HEK293T (cell line): ENCODE measurements around the gene COP1.

ENCODE experiments used
- CTCF ChIA-PET: fragments of 350-600 bp; formaldehyde crosslinking; extraction: SDS; loops from one replicate; lab custom pipeline; 2021; ENCODE audit warnings: antibody characterized with exemption, inconsistent platforms; lab: Yijun Ruan, JAX
- POLR2A ChIA-PET: fragments of 350-600 bp; formaldehyde crosslinking; extraction: SDS; loops from one replicate; lab custom pipeline; 2020; ENCODE audit warnings: antibody characterized with exemption, inconsistent platforms; lab: Yijun Ruan, JAX
- DNase-seq: peaks from one replicate; pipeline ENCODE4 v3.0.0; 2012; ENCODE audit warnings: mixed read lengths; ENCODE audit errors: extremely low spot score
- ARNT ChIP-seq: fragments of 450-650 bp; IDR thresholded peaks from 2 replicates; pipeline ENCODE4 v1.6.1; 2017; ENCODE audit warnings: mild to moderate bottlenecking
- BHLHE40 ChIP-seq: fragments of 450-650 bp; IDR thresholded peaks from 2 replicates; pipeline ENCODE4 v1.6.1; 2016; ENCODE audit warnings: mild to moderate bottlenecking, moderate library complexity, borderline replicate concordance
- CTBP1 ChIP-seq: fragments of 450-650 bp; IDR thresholded peaks from 2 replicates; pipeline ENCODE4 v1.6.1; 2016; ENCODE audit warnings: borderline replicate concordance
- ELF4 ChIP-seq: fragments of 450-650 bp; IDR thresholded peaks from 2 replicates; pipeline ENCODE4 v1.6.1; 2017; ENCODE audit warnings: antibody characterized with exemption
- FOXA1 ChIP-seq: fragments of 450-650 bp; IDR thresholded peaks from 2 replicates; pipeline ENCODE4 v1.6.1; 2016; ENCODE audit warnings: mild to moderate bottlenecking
- FOXK2 ChIP-seq: fragments of 450-650 bp; IDR thresholded peaks from 2 replicates; pipeline ENCODE4 v1.6.1; 2016; ENCODE audit warnings: mild to moderate bottlenecking
- FOXM1 ChIP-seq: fragments of 450-650 bp; IDR thresholded peaks from 2 replicates; pipeline ENCODE4 v1.6.1; 2017; ENCODE audit warnings: mild to moderate bottlenecking, borderline replicate concordance
- HDGF ChIP-seq: fragments of 450-650 bp; IDR thresholded peaks from 2 replicates; pipeline ENCODE4 v1.6.1; 2017; ENCODE audit warnings: antibody characterized with exemption, borderline replicate concordance
- L3MBTL2 ChIP-seq: fragments of 450-650 bp; conservative IDR thresholded peaks from 2 replicates; pipeline ENCODE4 v1.6.1; 2016; ENCODE audit warnings: mild to moderate bottlenecking
- LEF1 ChIP-seq: fragments of 450-650 bp; IDR thresholded peaks from 2 replicates; pipeline ENCODE4 v1.6.1; 2017; ENCODE audit warnings: mild to moderate bottlenecking, borderline replicate concordance
- NFRKB ChIP-seq: fragments of 450-650 bp; IDR thresholded peaks from 2 replicates; pipeline ENCODE4 v1.6.1; 2016; ENCODE audit warnings: mild to moderate bottlenecking, moderate library complexity
- SP1 ChIP-seq: fragments of 450-650 bp; IDR thresholded peaks from 2 replicates; pipeline ENCODE4 v1.6.1; 2017
- SUZ12 ChIP-seq: fragments of 450-650 bp; IDR thresholded peaks from 2 replicates; pipeline ENCODE4 v1.6.1; 2016; ENCODE audit warnings: mild to moderate bottlenecking
- TARDBP ChIP-seq: fragments of 450-650 bp; IDR thresholded peaks from 2 replicates; pipeline ENCODE4 v1.6.1; 2016
- ZNF384 ChIP-seq: fragments of 450-650 bp; IDR thresholded peaks from 2 replicates; pipeline ENCODE4 v1.6.1; 2016
- TF ChIP-seq, protein P1 (sequence below): fragments of 450-650 bp; IDR thresholded peaks from 2 replicates; pipeline ENCODE4 v1.6.1; 2016

COP1 gene

DNA sequence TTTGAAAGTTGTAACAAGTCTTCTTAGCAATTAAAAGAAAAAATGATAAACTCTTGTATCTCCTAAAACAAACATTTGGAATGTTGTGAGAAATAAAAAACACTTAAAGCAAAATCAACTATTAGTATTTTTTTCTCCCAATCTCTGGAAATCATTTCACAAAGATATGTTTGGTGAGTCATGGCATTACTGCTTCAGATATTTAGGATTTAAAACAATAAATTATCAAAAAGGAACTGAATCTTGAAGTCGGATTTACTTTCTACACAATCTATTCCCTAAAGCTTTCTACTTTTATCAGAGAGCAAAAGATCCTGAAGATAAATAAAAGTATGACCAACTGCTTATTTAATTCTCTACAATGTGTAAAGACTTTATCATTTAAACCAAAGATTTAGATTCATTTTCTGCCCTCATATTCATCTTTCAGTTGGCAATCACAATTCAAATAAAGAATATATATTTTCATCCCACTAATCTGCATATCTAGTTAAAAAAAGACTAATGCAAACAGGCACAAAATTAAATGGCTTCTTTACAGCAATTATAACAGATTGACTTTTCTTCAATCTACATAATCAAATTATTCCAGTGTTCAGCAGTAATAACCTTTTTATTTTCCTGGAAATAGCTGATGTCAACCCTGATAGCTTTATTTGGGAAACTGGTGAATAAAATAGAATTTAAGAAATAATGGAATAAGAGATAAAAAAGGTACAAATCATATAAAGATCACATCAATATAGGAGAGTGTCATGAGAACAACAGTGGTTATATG lies 230.0 kb downstream of the COP1 start:
- DNase-seq = no peak
- ChIA-PET CTCF (no interaction called here), POLR2A (no interaction called here)
- TF ChIP-seq FOXA1 (no peak), ELF4 (no peak), CTBP1 (no peak), FOXK2 (no peak), HDGF (no peak), ZNF384 (no peak), LEF1 (no peak), FOXM1 (no peak), BHLHE40 (no peak), ARNT (no peak), TARDBP (no peak), SUZ12 (no peak), SP1 (no peak), NFRKB (no peak), L3MBTL2 (no peak)
- TF ChIP-seq, protein P1, sequence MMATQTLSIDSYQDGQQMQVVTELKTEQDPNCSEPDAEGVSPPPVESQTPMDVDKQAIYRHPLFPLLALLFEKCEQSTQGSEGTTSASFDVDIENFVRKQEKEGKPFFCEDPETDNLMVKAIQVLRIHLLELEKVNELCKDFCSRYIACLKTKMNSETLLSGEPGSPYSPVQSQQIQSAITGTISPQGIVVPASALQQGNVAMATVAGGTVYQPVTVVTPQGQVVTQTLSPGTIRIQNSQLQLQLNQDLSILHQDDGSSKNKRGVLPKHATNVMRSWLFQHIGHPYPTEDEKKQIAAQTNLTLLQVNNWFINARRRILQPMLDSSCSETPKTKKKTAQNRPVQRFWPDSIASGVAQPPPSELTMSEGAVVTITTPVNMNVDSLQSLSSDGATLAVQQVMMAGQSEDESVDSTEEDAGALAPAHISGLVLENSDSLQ = no peak

DNA sequence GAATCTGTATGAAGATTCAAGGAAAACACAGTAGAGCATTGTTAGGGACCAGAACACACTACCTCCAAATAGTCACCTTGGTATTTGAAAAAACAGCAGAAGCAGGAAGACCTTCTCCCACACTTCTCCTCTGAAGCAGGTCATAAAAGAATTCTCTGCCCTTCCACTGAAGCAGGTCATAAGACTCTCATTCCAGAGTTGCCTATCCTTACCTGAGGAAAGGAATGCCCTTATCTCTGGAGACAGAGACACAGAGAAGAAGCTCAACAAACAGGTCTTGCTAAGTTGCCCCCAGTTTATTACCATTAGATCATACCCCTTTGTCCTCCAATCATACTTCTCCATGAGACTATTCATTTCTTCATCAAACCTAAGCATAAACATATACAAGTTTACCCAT lies 237.9 kb downstream of the COP1 start:
- DNase-seq = no peak
- CTCF ChIA-PET = interaction anchor here (0.6 kb wide), 1 partner anchor 592 kb away, joined by 3 read pairs; no protein-coding TSS in a partner anchor
- POLR2A ChIA-PET = no interaction called here
- TF ChIP-seq FOXM1 = no peak
- no peak for TF ChIP-seq L3MBTL2
- no peak for TF ChIP-seq BHLHE40
- TF ChIP-seq LEF1 = no peak
- no peak for TF ChIP-seq CTBP1
- no peak for TF ChIP-seq FOXA1
- TF ChIP-seq HDGF = no peak
- TF ChIP-seq, protein P1 = no peak
- no peak for TF ChIP-seq NFRKB
- TF ChIP-seq ZNF384 = no peak
- no peak for TF ChIP-seq SUZ12
- no peak for TF ChIP-seq ARNT
- TF ChIP-seq ELF4 = no peak
- no peak for TF ChIP-seq TARDBP
- no peak for TF ChIP-seq SP1
- no peak for TF ChIP-seq FOXK2

DNA sequence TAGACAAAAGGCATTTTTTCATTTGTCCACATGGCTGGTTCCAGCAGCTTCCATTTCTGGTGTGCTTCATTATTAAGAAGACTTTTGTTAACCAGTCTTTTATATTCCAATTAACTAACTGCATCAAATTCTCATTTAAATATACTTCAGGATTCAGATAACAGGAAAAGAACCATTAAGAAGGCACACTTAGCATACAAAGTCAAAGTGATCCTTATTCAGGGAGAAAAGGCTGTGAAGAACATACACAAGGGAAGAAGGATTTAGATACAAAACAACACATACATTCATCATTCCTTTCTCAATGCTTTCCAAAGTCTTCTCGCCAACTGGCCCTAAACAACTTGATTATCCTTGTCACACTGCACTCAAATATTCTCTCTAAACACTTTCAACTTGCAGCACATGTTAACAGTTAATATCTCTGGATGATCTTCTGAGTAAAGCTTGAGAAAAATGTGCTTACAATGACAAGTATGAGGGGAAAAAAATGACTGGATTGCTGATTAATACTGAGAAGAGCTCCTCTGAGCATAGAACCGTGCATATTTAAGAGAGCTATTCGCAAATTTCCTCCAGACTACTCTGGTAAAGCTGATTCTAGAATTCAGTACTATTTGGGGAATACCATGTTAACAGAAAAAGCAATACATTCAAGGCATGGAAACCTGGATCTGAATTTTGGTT lies 238.5 kb downstream of the COP1 start:
- no peak for DNase-seq
- no peak for TF ChIP-seq L3MBTL2
- TF ChIP-seq SP1 = no peak
- TF ChIP-seq FOXM1 = no peak
- TF ChIP-seq, protein P1 = no peak
- TF ChIP-seq BHLHE40 = no peak
- TF ChIP-seq ELF4 = no peak
- no peak for TF ChIP-seq TARDBP
- no peak for TF ChIP-seq NFRKB
- no peak for TF ChIP-seq FOXA1
- TF ChIP-seq HDGF = no peak
- TF ChIP-seq FOXK2 = no peak
- no peak for TF ChIP-seq CTBP1
- no peak for TF ChIP-seq ARNT
- TF ChIP-seq SUZ12 = no peak
- no peak for TF ChIP-seq ZNF384
- TF ChIP-seq LEF1 = no peak
- ChIA-PET CTCF (interaction anchor here (0.6 kb wide), 1 partner anchor 592 kb away, joined by 3 read pairs; no protein-coding TSS in a partner anchor), POLR2A (no interaction called here)

DNA sequence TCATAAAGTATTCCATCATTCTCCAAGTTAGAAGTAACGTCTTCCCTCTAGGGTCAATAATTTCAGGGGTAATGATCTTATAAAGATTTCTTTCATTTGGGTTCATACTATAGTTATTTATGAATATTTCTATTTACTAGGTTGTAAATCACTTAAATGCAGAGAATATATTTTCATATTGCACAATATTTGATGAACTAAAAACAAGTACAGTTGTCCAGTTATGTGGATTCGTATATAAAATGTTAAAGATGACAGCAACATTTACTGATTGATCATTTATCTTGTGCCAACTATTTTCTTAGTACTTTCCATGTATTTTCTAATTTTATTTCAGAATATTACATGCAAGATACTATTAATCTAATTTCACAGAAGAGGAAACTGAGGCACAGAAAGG lies 243.3 kb downstream of the COP1 start:
- TF ChIP-seq, protein P1 = no peak
- TF ChIP-seq FOXK2 (no peak), BHLHE40 (no peak), ELF4 (no peak), L3MBTL2 (no peak), FOXM1 (no peak), NFRKB (no peak), SP1 (no peak), ZNF384 (no peak), TARDBP (no peak), ARNT (no peak), FOXA1 (no peak), CTBP1 (no peak), SUZ12 (no peak)
- CTCF ChIA-PET = no interaction called here
- POLR2A ChIA-PET = no interaction called here
- no peak for DNase-seq

DNA sequence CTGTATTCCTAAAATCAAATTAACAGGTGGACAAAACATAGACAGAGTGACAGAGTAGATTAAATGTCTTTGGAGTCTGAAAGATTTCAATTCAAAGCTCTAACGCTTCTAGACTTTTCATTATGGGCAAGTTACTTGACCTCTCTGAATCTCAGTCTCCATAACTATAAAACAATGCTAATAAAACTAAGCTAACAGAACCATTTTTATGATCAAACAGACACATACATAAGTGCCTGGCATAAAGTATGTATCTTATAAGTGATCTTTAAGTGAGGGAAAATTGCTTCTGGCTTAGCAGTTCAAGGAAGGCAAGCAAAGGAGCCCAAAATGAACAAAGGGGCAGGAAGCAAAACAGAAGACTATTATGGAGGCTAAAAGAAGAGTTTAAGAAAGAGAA lies 246.9 kb downstream of the COP1 start:
- ChIA-PET POLR2A (no interaction called here), CTCF (no interaction called here)
- TF ChIP-seq SUZ12 = no peak
- no peak for TF ChIP-seq FOXK2
- TF ChIP-seq ELF4 = no peak
- no peak for TF ChIP-seq BHLHE40
- DNase-seq = no peak
